CD4-positive, alpha-beta T cell treated with Interleukin-2 at 100 ng/mL for 4 hours (primary cell): ENCODE data around the gene MAP1S.
A peak's percentile ranks its signal among the peaks of the same experiment; 100 is the strongest.
"Not testable (repeated sequence)": the region's sequence is repeated elsewhere in the genome, so short reads cannot be mapped to it uniquely, and the experiment has no call there.

Experiments used
- DNase-seq: peaks from one replicate; pipeline ENCODE4 v3.0.0-alpha.2; 2020; ENCODE audit warnings: low spot score

The MAP1S gene

DNA sequence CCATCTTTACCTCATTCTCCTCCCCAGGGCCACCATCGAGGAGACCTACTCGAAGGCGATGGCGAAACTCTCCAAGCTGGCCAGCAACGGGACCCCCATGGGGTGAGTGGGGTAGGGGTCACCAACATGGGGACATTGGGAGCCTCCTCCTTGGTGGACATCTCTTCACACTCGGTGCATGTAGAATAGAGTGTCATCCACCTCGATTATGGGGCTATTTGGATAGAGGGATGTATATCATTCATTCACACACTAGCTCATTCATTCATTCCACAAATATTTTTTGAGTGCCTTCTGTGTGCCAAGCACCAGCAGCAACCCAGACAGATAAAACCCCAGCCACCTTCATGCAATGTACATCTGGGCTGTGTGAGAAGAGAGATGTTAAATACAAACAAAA lies 45.1 kb downstream of the MAP1S start:
- no peak for DNase-seq

DNA sequence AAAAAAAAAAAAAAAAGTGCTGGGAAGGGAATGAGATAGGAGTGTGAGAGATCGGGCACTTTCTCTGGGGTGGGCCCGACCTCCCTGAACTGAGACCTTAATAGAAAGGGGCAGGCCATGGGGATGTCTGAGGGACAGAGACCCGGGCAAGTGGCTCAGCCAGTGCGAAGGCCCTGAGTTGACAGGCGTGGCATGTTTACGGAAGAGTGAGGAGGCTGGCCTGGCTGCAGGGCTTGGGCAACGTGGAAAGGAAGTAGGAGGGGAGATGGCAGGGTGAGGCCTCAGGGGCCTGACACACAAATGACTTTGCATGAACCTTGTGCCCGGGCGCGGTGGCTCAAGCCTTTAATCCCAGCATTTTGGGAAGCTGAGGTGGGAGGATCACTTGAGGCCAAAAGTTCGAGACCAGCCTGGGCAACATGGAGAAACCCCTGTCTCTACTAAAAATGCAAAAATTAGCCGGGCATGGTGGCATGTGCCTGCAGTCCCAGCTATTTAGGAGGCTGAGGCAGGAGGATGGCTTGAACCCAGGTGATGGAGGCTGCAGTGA lies 45.9 kb downstream of the MAP1S start:
- peak; percentile 13 for DNase-seq

DNA sequence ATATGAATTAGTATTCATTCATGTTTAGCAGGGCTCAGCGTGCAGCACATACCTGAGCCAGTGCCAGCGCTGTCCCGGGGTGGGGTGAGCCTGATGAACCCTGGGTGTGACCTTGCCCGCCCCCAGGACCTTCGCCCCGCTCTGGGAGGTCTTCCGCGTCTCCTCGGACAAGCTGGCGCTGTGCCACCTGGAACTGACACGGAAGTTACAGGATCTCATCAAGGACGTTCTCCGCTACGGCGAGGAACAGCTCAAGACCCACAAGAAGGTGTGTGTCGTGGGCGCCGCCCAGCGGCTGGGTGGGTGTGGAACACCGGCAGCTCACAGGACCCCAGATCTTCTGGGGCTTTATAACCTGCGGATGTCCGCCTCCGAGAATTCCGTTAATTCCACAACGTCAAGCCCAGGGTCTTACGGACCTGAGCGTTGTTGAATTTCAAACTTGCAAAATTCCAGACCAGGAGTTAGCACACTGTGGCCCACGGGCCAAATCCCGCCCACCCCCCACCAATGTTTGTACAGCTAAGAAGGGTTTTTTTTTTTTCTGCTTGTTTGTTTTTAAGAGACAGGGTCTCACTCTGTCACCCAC lies 47.4 kb downstream of the MAP1S start:
- DNase-seq, result peak; percentile 23

DNA sequence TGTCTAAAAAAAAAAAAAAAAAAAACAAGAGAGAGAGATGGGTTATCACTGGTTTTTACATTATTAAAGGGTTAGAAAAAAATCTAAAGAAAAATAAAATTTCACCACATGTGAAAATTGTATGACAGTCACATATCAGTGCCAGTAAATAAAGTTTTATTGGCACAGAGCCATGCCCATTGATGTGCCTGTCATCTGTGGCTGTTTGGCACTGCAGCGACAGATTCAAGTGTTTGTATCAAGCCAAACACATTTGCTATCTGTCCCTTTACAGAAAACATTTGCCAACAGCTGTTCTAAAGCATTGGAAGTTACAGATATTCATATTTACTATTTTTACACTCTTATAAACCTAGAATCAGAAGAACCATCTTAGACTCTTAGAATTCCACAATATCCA lies 48.3 kb downstream of the MAP1S start:
- DNase-seq, result no peak

DNA sequence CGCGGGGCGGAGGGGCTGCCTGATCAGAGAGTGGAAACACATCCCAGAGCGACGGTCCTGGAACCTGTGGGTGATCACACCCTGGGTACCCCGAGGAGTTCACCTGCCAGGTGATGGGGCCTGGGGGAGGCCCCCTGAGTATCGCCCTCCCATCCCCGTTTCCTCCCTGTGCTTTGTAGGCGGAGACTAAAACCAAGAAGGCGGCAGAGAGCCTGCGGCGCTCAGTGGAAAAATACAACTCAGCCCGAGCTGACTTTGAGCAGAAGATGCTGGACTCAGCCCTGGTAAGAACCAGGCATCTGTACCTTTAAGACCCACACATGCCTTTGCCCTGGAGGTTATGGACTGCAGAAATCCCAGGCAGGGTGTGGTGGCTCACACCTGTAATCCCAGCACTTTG lies 51.3 kb downstream of the MAP1S start:
- no peak for DNase-seq

DNA sequence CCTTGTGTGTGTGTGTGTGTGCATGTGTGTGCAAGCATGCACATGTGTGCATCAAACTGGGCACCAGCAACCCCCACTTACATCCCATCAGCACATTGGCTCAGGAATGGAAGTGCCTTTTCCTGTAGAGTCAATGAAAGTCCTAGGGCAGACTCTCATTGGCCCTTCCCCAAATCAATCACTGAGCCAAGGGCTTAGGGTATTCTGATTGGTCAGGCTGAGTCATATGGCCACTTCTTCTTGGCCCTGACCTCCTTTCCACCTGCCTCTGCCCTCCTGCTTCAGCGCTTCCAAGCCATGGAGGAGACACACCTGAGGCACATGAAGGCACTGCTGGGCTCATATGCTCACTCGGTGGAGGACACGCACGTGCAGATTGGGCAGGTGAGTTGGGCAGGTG lies 52.9 kb downstream of the MAP1S start:
- DNase-seq, result no peak

DNA sequence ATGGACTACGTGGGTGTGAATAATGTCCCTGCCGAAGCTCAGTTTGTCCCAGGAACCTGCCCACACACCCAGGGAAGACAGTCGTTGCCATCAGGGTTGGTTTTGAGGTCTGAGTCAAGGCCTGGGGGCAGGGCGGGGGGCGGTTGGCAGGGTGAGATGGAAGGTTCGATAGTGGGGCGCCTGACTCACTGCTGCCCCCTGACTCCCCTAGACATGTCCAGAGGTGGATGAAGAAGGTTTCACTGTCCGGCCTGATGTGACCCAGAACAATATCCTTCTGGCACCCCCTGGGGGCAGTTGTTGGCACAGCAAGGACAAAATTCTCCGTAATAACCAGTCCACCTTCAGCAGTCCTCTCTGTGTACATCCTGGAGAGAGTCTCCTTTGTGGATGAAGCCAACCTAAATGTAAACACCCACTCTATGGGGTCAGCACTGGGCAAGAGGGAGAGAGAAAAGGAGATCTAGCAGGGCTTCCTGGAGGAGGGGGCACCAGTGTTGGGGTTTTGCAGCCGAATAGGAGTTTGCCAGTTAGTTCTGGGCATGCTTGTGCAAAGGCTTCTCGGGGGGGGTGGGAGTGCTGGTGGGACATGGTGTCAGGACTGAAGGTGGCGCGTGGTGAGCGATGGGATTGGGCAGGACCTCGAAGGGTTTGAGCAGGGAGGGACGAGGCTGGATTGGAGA lies 56.1 kb downstream of the MAP1S start:
- DNase-seq, result peak; percentile 46

DNA sequence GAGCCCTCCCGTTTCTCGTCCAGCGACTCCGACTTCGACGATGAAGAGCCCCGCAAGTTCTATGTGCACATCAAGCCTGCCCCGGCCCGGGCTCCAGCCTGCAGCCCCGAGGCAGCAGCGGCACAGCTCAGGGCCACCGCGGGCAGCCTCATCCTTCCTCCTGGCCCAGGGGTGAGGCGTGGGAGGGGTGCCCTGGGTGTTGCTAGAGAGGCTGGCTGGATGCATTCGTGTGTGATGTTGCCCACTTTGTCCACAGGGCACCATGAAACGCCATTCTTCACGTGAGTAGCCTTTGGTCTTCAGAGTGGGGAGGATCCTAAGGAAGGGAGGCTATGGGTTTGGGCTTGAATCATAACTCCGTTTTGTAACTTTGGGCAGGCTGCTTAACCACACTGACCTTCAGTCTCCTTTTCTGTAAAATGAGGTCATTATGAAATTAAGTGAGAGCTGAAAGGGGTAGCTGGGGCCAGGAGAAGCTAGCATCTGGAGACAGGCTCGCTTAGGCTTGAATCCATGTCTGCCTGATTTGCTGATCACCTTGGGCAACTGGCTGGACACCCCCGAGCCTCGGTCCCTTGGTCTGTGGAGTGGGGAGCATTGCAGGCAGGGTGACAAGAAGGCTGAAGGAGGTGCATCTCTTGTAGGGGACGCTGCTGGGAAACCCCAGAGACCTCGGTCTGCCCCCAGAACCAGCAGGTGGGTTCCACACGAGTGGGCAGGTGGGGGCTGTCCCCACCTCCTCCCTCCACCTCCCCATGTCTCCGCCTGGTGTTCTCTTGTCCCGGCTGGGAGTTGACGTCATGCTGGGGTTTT lies 56.9 kb downstream of the MAP1S start:
- DNase-seq, result no peak

DNA sequence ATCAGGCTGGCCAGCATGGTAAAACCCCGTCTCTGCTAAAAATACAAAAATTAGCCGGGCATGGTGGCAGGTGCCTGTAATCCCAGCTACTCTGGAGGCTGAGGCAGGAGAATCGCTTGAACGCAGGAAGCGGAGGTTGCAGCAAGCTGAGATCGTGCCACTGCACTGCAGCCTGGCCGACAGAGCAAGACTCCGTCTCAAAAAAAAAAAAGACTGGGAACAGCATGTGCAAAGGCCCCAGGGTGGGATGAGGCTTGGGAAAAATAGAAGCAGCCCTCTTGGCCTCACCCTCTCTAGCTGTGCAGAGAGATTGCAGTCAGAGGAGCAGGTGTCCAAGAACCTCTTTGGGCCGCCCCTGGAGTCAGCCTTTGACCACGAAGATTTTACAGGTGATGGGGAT lies 58.6 kb downstream of the MAP1S start:
- DNase-seq, result not testable (repeated sequence)

DNA sequence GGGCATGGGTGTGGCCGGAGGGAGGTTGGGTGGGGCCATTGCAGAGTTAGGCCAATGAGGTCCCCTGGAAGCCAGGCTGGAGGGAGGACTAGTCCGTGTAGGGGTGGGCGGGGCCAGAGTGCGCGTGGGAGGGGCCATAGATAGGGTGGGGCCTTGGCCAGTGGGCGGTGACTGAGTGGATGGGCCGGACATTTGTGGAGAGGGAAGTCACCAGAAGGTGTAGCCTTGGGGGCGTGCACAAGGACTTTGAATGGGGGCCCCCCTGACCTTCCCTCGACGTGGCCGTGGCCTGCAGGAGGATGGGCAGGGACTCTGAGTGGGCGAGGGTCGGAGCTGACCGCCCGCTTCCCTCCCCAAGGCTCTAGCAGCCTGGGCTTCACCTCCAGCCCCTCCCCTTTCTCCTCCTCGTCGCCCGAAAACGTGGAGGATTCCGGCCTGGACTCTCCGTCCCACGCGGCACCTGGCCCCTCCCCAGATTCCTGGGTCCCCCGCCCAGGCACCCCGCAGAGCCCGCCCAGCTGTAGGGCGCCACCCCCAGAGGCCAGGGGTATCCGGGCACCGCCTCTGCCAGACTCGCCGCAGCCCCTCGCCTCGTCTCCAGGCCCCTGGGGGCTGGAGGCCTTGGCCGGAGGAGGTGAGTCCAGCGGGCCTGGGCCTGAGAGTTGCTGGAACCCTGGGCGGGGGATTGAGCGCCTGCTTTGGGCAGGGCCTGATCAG lies 59.1 kb downstream of the MAP1S start:
- DNase-seq, result no peak

DNA sequence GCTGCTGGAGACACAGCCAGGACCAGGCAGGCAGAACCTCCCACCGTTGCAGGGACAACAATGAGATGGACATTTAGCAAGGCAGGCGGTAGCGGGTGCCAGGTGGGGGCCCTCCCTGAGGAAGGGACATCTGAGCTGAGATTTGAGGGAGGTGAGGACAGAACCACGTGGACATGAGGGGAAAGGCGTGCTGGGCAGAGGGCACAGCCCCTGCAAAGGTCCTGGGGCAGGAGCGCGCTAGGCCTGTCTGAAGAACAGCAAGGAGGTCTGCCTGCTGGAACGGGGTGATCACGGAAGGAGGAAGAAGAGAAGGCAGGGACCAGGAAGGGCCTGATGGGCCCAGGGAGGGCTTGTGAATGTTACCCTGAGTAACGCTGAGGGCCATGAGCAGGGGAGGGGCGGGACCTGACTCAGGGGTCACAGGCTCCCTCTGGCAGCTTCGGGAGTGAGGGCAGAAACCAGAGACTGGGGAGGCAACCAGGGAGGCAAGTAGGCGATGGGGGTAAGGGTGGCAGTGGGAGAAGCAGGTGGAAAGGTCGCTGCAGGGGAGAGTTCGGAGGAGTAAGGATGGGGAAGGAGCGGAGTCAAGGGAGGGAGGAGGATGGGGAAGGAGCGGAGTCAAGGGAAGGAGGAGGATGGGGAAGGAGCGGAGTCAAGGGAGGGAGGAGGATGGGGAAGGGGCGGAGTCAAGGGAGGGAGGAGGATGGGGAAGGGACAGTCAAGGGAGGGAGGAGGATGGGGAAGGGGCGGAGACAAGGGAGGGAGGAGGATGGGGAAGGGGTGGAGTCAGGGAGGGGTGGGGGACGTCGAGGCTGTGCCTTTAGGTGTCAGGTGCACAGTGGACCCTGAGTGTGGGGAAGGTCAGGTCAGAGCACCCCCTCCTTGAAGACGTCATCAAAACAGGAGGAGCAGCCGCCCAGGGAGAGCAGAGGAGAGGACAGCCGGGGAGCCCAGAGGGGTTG lies 60.0 kb downstream of the MAP1S start:
- no peak for DNase-seq

DNA sequence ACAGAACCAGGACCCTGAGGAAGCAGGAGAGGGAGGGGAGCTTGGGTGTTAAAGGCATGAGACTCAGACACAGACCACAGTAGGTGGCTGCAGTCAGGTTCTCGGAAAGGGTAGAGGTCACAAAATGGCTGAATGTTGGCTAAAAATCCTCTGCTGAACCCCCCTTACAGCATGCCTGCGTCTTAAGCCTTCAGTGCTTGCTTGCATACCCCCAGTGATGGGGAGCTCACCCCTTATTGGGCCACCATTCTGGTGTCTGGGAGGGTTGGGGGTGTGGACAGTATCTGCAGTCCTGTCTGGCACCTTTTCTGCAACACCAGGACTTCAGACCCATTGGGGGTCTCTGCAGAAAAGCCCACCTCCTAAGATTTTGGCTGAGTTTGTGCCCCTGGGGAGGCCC lies 61.5 kb downstream of the MAP1S start:
- no peak for DNase-seq

DNA sequence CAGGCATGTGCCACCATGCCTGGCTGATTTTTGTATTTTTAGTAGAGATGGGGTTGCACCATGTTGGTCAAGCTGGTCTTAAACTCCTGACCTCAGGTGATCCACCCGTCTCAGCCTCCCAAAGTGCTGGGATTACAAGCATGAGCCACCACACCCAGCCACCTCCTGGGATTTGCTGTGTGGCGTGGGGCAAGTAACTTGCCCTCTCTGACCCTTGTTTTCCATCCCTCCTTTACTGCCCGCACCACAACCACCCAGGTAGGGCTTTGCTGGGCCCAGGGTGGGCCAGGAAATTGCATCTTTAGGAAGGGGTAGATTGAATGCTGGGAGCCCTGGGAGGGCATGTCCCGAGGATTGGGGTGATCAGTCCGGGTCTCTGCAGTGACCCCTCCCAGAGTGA lies 64.4 kb downstream of the MAP1S start:
- not testable (repeated sequence) for DNase-seq
